Loucy (cell line): ENCODE results near the gene KRTAP12-3.
"Not testable (repeated sequence)": the region's sequence is repeated elsewhere in the genome, so short reads cannot be mapped to it uniquely, and the experiment has no call there.

Experiments
- H2AFZ ChIP-seq: fragments of 200-600 bp; sonication (generic); 2 replicates; pipeline ENCODE4 v1.6.0; 2016; ENCODE audit warnings: antibody characterized with exemption, mild to moderate bottlenecking, low read length, moderate library complexity
- H3F3A ChIP-seq: fragments of 200-600 bp; 2 replicates; pipeline ENCODE4 v1.6.0; 2016; ENCODE audit warnings: antibody characterized with exemption, low read depth, mild to moderate bottlenecking
- H3K27me3 ChIP-seq: fragments of 200-600 bp; sonication (generic); 2 replicates; pipeline ENCODE4 v1.6.1; 2014; ENCODE audit warnings: low read length, mild to moderate bottlenecking; ENCODE audit not compliant: insufficient read depth, poor library complexity, severe bottlenecking
- H3K36me3 ChIP-seq: fragments of 200-600 bp; sonication (generic); 2 replicates; pipeline ENCODE4 v1.6.1; 2016; ENCODE audit warnings: low read length; ENCODE audit not compliant: insufficient read depth
- H3K4me1 ChIP-seq: fragments of 200-600 bp; sonication (generic); 2 replicates; pipeline ENCODE4 v1.5.1; 2014; ENCODE audit warnings: low read length, mild to moderate bottlenecking; ENCODE audit not compliant: insufficient read depth, poor library complexity, severe bottlenecking
- H3K4me2 ChIP-seq: fragments of 200-600 bp; sonication (generic); 2 replicates; pipeline ENCODE4 v1.6.0; 2014; ENCODE audit warnings: antibody characterized with exemption, low read length, low read depth, mild to moderate bottlenecking; ENCODE audit not compliant: poor library complexity, severe bottlenecking
- H3K4me3 ChIP-seq: fragments of 200-600 bp; sonication (generic); 2 replicates; pipeline ENCODE4 v1.5.1; 2014; ENCODE audit warnings: low read length, mild to moderate bottlenecking, mixed read lengths; ENCODE audit not compliant: poor library complexity, severe bottlenecking
- H3K79me2 ChIP-seq: fragments of 200-600 bp; sonication (generic); 2 replicates; pipeline ENCODE4 v1.6.1; 2014; ENCODE audit warnings: low read length; ENCODE audit not compliant: insufficient read depth
- H3K9ac ChIP-seq: fragments of 200-600 bp; sonication (generic); 2 replicates; pipeline ENCODE4 v1.6.0; 2014; ENCODE audit warnings: mild to moderate bottlenecking, low read depth, low read length, moderate library complexity; ENCODE audit not compliant: poor library complexity, severe bottlenecking
- H3K9me2 ChIP-seq: fragments of 200-600 bp; sonication (generic); replicated peaks from 2 replicates; pipeline ENCODE4 v1.6.1; 2016; ENCODE audit warnings: low read depth, low read length, mixed read lengths
- H3K9me3 ChIP-seq: fragments of 200-600 bp; sonication (generic); 2 replicates; pipeline ENCODE4 v1.6.1; 2014; ENCODE audit warnings: mild to moderate bottlenecking, antibody characterized with exemption, low read length, low read depth; ENCODE audit not compliant: insufficient read depth
- H4K20me1 ChIP-seq: fragments of 200-600 bp; sonication (generic); 2 replicates; pipeline ENCODE4 v1.6.0; 2014; ENCODE audit warnings: antibody characterized with exemption, low read length, mild to moderate bottlenecking; ENCODE audit not compliant: insufficient read depth, poor library complexity, severe bottlenecking
- CTCF ChIP-seq: fragments of 200-600 bp; sonication (generic); conservative IDR thresholded peaks from 2 replicates; pipeline ENCODE4 v1.5.1; 2014; ENCODE audit warnings: mild to moderate bottlenecking, antibody characterized with exemption, low read length
- EZH2phosphoT487 ChIP-seq: fragments of 200-600 bp; IDR thresholded peaks from 2 replicates; pipeline ENCODE4 v1.6.1; 2018; ENCODE audit warnings: antibody characterized with exemption, mild to moderate bottlenecking, moderate library complexity, borderline replicate concordance

Gene KRTAP12-3

GRCh38 chr21:44686843-44687561 lies 29.3 kb downstream of the KRTAP12-3 start:
- Histone ChIP-seq H3K9me3 (no peaks in the 10 kb centered on the region), H2AFZ (no peak overlapping the region), H3K36me3 (no peaks in the 10 kb centered on the region), H3K27me3 (no peaks in the 10 kb centered on the region), H3K79me2 (no peaks in the 10 kb centered on the region), H3K9ac (no peak overlapping the region), H4K20me1 (no peaks in the 10 kb centered on the region), H3K9me2 (no peaks in the 10 kb centered on the region), H3K4me2 (no peak overlapping the region), H3K4me1 (no peaks in the 10 kb centered on the region), H3F3A (no peaks in the 10 kb centered on the region), H3K4me3 (no peak overlapping the region)
- no peak for TF ChIP-seq CTCF
- TF ChIP-seq EZH2phosphoT487: no peak

GRCh38 chr21:44687671-44688070 lies 29.9 kb downstream of the KRTAP12-3 start:
- no peaks in the 10 kb centered on the region for H3K36me3 ChIP-seq
- H3K9me2 ChIP-seq: no peaks in the 10 kb centered on the region
- H3K4me2 ChIP-seq: no peak overlapping the region
- peaks cover 4% of the 10 kb centered on the region; the same call in 1 of the 2 replicates for H3K9me3 ChIP-seq
- H3F3A ChIP-seq: no peaks in the 10 kb centered on the region
- H3K4me1 ChIP-seq: no peaks in the 10 kb centered on the region
- H4K20me1 ChIP-seq: no peaks in the 10 kb centered on the region
- H3K4me3 ChIP-seq: no peak overlapping the region
- H3K9ac ChIP-seq: no peak overlapping the region
- no peak overlapping the region for H2AFZ ChIP-seq
- no peaks in the 10 kb centered on the region for H3K79me2 ChIP-seq
- H3K27me3 ChIP-seq: no peaks in the 10 kb centered on the region
- TF ChIP-seq CTCF (no peak), EZH2phosphoT487 (no peak)

- not testable (repeated sequence) for H3K4me1 ChIP-seq, H3K27me3 ChIP-seq, H3F3A ChIP-seq, H3K79me2 ChIP-seq, H3K9ac ChIP-seq, H3K9me2 ChIP-seq, H3K4me3 ChIP-seq, H2AFZ ChIP-seq, H4K20me1 ChIP-seq, H3K36me3 ChIP-seq, H3K4me2 ChIP-seq, H3K9me3 ChIP-seq
These were observed 32.0 kb downstream of the KRTAP12-3 start for GRCh38 chr21:44689740-44690139.

- Histone ChIP-seq H3K9ac (no peak overlapping the region), H3F3A (no peaks in the 10 kb centered on the region), H3K4me2 (no peak overlapping the region), H3K79me2 (no peaks in the 10 kb centered on the region), H3K4me3 (no peak overlapping the region), H3K9me3 (peaks cover 4% of the 10 kb centered on the region; the same call in 1 of the 2 replicates), H4K20me1 (no peaks in the 10 kb centered on the region), H3K4me1 (no peaks in the 10 kb centered on the region), H2AFZ (no peak overlapping the region), H3K27me3 (no peaks in the 10 kb centered on the region), H3K36me3 (no peaks in the 10 kb centered on the region), H3K9me2 (no peaks in the 10 kb centered on the region)
- TF ChIP-seq EZH2phosphoT487 (no peak), CTCF (no peak)
These were observed 34.0 kb downstream of the KRTAP12-3 start for GRCh38 chr21:44691686-44692085.
